KOPT-K1 (cell line): Measurements from ENCODE around the gene KCNH5.
"Not testable (repeated sequence)": the region's sequence is repeated elsewhere in the genome, so short reads cannot be mapped to it uniquely, and the experiment has no call there.

Experiments
- H3K27ac ChIP-seq: fragments of 200-600 bp; sonication (generic); 2 replicates; pipeline ENCODE4 v1.5.1; 2016; ENCODE audit warnings: antibody characterized with exemption, mild to moderate bottlenecking, low read depth, low read length; ENCODE audit not compliant: poor library complexity, severe bottlenecking
- H3K36me3 ChIP-seq: fragments of 200-600 bp; sonication (generic); 2 replicates; pipeline ENCODE4 v1.5.1; 2017; ENCODE audit warnings: antibody characterized with exemption, mild to moderate bottlenecking, low read length, moderate library complexity; ENCODE audit not compliant: insufficient read depth
- H3K9me3 ChIP-seq: fragments of 200-600 bp; sonication (generic); 2 replicates; pipeline ENCODE4 v1.5.1; 2017; ENCODE audit warnings: antibody characterized with exemption, low read length, mild to moderate bottlenecking; ENCODE audit not compliant: insufficient read depth, poor library complexity, severe bottlenecking

The KCNH5 gene

GRCh38 chr14:62882967-62883366 is 162.3 kb downstream of the KCNH5 start:
- Histone ChIP-seq H3K27ac (no peak overlapping the region), H3K36me3 (no peaks in the 10 kb centered on the region), H3K9me3 (no peaks in the 10 kb centered on the region)

- Histone ChIP-seq H3K9me3 (no peaks in the 10 kb centered on the region), H3K27ac (no peak overlapping the region), H3K36me3 (no peaks in the 10 kb centered on the region)
Observed at GRCh38 chr14:62866376-62866775, 178.9 kb downstream of the KCNH5 start.

- H3K36me3 ChIP-seq = no peaks in the 10 kb centered on the region
- H3K27ac ChIP-seq = no peak overlapping the region
- H3K9me3 ChIP-seq = no peaks in the 10 kb centered on the region
Observed at GRCh38 chr14:62864588-62864987, 180.7 kb downstream of the KCNH5 start.

- not testable (repeated sequence) for H3K9me3 ChIP-seq, H3K27ac ChIP-seq, H3K36me3 ChIP-seq
Observed at GRCh38 chr14:62858011-62858410, 187.2 kb downstream of the KCNH5 start.

GRCh38 chr14:62854951-62855350 is 190.3 kb downstream of the KCNH5 start:
- no peak overlapping the region for H3K27ac ChIP-seq
- H3K36me3 ChIP-seq = no peaks in the 10 kb centered on the region
- no peaks in the 10 kb centered on the region for H3K9me3 ChIP-seq

GRCh38 chr14:62847168-62847567 is 198.1 kb downstream of the KCNH5 start:
- no peak overlapping the region for H3K27ac ChIP-seq
- no peaks in the 10 kb centered on the region for H3K36me3 ChIP-seq
- H3K9me3 ChIP-seq = no peaks in the 10 kb centered on the region

- H3K27ac ChIP-seq = no peak overlapping the region
Observed at GRCh38 chr14:62844546-62844945, 200.7 kb downstream of the KCNH5 start.

GRCh38 chr14:62824086-62824485 is 221.2 kb downstream of the KCNH5 start:
- Histone ChIP-seq H3K27ac (no peak overlapping the region), H3K36me3 (no peaks in the 10 kb centered on the region), H3K9me3 (no peaks in the 10 kb centered on the region)

More at GRCh38 chr14:62844546-62844945, 200.7 kb downstream of the KCNH5 start:
- Histone ChIP-seq H3K9me3 (no peaks in the 10 kb centered on the region), H3K36me3 (no peaks in the 10 kb centered on the region)

- Histone ChIP-seq H3K27ac (no peak overlapping the region), H3K36me3 (no peaks in the 10 kb centered on the region), H3K9me3 (no peaks in the 10 kb centered on the region)
Observed at GRCh38 chr14:62819931-62820330, 225.3 kb downstream of the KCNH5 start.

- peaks cover 6% of the 10 kb centered on the region for H3K9me3 ChIP-seq
- no peaks in the 10 kb centered on the region for H3K36me3 ChIP-seq
- H3K27ac ChIP-seq = no peak overlapping the region
Observed at GRCh38 chr14:62807636-62808035, 237.6 kb downstream of the KCNH5 start.

GRCh38 chr14:62800577-62800976 is 244.7 kb downstream of the KCNH5 start:
- no peak overlapping the region for H3K27ac ChIP-seq
- no peaks in the 10 kb centered on the region for H3K9me3 ChIP-seq
- no peaks in the 10 kb centered on the region for H3K36me3 ChIP-seq

GRCh38 chr14:62796431-62796830 is 248.8 kb downstream of the KCNH5 start:
- no peak overlapping the region for H3K27ac ChIP-seq
- H3K9me3 ChIP-seq = no peaks in the 10 kb centered on the region
- H3K36me3 ChIP-seq = no peaks in the 10 kb centered on the region

GRCh38 chr14:62792578-62792977 is 252.7 kb downstream of the KCNH5 start:
- H3K27ac ChIP-seq = no peak overlapping the region
- H3K36me3 ChIP-seq = no peaks in the 10 kb centered on the region
- H3K9me3 ChIP-seq = no peaks in the 10 kb centered on the region

GRCh38 chr14:62781328-62781727 is 263.9 kb downstream of the KCNH5 start:
- not testable (repeated sequence) for H3K27ac ChIP-seq

GRCh38 chr14:62778852-62779251 is 266.4 kb downstream of the KCNH5 start:
- peaks cover 9% of the 10 kb centered on the region for H3K9me3 ChIP-seq
- no peak overlapping the region for H3K27ac ChIP-seq
- H3K36me3 ChIP-seq = no peaks in the 10 kb centered on the region

More at GRCh38 chr14:62781328-62781727, 263.9 kb downstream of the KCNH5 start:
- H3K36me3 ChIP-seq, H3K9me3 ChIP-seq: not testable (repeated sequence)

- no peak overlapping the region for H3K27ac ChIP-seq
- H3K36me3 ChIP-seq = no peaks in the 10 kb centered on the region
- H3K9me3 ChIP-seq = peaks cover 9% of the 10 kb centered on the region
Observed at GRCh38 chr14:62778310-62778709, 266.9 kb downstream of the KCNH5 start.

GRCh38 chr14:62777510-62777909 is 267.7 kb downstream of the KCNH5 start:
- Histone ChIP-seq H3K9me3 (peaks cover 9% of the 10 kb centered on the region), H3K36me3 (no peaks in the 10 kb centered on the region), H3K27ac (no peak overlapping the region)
